ENCODE results near the gene SNX32.

DNA sequence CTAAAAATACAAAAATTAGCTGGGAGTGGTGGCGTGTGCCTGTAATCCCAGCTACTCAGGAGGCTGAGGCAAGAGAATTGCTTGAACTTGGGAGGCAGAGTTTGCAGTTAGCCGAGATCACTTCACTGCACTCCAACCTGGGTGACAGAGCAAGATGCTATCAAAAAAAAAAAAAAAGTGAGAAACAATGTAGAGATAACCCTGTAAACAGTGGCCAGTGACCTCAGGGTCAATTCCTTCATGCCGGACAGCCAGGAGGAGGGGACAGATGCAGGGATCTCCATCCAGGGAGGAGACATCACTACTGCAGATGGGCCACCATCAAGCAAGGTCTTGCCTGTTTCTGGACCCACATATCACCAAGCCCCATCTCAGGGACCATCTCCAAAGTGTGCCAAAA lies 14.0 kb downstream of the SNX32 start:
- TF ChIP-seq CTCF (IDR thresholded peaks at IDR 0.05; ENCODE audit: insufficient read depth, low read length) (no peak), POLR2AphosphoS5 (IDR thresholded peaks at IDR 0.05; ENCODE audit: low read depth) (no peak)
- TF ChIP-seq, protein P1, sequence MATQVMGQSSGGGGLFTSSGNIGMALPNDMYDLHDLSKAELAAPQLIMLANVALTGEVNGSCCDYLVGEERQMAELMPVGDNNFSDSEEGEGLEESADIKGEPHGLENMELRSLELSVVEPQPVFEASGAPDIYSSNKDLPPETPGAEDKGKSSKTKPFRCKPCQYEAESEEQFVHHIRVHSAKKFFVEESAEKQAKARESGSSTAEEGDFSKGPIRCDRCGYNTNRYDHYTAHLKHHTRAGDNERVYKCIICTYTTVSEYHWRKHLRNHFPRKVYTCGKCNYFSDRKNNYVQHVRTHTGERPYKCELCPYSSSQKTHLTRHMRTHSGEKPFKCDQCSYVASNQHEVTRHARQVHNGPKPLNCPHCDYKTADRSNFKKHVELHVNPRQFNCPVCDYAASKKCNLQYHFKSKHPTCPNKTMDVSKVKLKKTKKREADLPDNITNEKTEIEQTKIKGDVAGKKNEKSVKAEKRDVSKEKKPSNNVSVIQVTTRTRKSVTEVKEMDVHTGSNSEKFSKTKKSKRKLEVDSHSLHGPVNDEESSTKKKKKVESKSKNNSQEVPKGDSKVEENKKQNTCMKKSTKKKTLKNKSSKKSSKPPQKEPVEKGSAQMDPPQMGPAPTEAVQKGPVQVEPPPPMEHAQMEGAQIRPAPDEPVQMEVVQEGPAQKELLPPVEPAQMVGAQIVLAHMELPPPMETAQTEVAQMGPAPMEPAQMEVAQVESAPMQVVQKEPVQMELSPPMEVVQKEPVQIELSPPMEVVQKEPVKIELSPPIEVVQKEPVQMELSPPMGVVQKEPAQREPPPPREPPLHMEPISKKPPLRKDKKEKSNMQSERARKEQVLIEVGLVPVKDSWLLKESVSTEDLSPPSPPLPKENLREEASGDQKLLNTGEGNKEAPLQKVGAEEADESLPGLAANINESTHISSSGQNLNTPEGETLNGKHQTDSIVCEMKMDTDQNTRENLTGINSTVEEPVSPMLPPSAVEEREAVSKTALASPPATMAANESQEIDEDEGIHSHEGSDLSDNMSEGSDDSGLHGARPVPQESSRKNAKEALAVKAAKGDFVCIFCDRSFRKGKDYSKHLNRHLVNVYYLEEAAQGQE (IDR thresholded peaks at IDR 0.05; ENCODE audit: insufficient replicate concordance, low read depth): no peak

All from HL-60 (cell line).